ENCODE data around the gene MED28.
"Not testable (repeated sequence)": the region's sequence is repeated elsewhere in the genome, so short reads cannot be mapped to it uniquely, and the experiment has no call there.

Gene MED28

DNA sequence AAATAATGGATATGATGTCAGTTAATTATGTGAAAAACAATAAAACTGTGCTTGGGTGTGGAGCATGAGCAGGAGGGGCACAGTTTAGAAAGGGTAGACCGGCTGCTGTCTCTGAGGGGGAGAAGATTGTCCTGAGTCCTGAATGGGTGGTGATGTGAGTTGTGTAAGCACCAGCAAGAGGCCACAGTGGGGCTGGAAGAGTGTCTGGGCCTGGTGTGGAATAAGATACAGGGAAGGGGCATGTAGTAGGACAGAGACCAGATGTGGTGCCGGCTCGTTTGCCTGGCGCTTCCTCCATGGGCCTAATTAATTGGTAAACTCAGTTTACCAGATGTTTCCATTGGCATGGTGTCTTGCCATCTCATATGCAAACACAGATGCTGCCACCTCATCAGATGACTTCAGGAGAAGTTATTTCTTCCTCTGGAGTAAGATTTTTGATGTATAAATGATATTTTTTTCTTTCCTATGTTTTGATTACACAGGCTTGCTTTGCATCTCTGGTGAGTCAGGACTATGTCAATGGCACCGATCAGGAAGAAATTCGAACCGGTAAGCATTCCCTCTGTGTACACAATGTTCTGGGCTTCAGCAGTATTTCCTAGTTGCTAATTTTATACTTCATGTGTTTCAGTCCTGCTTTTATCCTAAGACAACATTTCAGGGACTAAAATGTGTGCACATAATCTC, 5.1 kb downstream of the MED28 start:
- no peak for DNase-seq

DNA sequence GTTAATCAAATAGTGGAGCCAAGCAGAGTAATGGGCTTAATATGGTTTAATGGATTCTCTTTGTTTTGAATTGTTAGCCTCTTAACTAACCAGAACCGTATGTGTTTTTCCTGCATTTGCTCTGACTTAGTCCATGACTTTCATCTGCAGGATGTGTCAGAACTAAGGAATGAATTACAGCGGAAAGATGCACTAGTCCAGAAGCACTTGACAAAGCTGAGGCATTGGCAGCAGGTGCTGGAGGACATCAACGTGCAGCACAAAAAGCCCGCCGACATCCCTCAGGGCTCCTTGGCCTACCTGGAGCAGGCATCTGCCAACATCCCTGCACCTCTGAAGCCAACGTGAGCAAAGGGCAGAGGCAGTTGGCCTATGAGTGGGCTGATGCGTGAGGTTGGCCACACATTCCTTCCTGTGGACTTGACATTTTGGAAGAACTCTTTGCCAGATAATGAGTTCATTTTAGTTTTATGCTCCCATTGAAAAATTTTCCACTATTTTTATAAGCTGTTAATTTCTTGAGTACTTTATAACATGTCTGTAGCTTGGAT, 9.1 kb downstream of the MED28 start:
- DNase-seq: no peak

DNA sequence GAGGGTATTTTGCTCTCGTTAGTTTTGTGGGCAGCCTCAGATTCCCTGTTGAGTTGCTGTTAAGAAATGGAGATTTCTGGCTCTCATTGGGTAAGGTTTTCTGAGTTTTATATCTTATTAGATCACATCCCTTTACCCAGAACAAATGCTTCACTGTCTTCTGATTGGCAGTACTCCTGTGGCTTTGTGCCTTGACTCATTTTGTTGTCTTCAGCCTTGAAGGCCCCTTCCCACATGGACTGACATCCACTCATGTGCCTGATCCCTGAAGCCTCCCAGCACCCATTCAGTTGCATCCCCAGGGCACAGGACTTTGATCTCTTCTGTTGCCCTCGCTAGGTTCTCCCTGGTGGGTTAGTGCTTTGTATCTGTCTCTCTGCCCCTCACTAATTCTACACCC, 10.4 kb downstream of the MED28 start:
- no peak for DNase-seq

DNA sequence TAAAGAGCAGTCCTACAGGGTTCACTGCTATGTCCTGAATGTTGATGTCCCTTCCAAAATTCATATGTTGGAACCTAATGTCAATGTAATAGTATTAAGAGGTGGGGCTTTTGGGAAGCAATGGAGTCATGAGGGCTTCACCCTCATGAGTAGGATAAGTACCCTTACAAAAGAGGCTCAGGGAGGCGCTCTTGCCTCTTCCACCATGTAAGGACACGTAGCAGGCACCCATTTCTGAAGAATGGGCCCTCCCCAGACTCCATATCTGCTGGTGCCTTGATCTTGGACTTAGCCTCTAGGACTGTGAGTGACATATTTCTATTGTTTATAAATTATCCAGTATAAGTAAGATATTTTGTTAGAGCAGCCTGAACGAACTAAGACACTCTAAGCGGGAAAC, 15.8 kb downstream of the MED28 start:
- no peak for DNase-seq

DNA sequence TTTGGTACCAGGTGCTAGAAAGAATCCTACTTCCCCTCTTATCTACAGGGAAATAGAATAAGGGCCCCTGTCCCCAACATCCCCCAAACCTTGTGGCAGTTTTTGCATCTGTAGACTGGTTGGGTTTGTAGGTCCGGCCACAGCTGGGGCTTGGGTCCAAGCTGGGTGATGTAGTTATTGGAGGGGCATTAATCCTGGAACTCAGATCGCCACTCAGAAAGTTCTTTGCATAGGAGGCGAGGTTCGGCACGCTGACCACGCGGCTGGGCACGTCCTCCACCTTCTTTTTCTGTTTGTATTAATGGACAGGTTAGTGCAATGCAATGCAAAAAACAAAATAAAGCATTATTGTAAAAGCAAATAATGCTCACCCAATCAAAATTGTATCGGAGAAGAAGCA, 19.2 kb downstream of the MED28 start:
- DNase-seq: no peak

DNA sequence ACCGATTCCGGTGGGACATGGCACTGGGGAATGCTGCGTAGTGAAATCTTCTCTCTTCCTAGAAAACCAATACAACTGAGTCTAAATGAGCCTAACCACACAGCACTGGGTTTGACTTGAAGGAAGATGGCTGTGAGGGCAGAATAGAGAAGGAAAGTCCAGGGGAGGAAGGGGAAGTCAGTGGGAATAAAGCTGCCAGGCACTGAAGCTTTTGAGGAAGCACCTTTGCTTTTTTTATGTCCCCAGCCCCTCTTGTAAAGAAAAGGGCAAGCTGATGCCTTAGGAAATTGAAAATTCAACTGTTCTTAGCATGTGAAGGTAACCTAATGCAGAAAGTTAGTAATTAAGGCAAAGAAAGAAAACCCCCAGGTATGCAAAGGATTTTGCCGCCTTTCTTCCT, 20.6 kb downstream of the MED28 start:
- peak; percentile 29 for DNase-seq

DNA sequence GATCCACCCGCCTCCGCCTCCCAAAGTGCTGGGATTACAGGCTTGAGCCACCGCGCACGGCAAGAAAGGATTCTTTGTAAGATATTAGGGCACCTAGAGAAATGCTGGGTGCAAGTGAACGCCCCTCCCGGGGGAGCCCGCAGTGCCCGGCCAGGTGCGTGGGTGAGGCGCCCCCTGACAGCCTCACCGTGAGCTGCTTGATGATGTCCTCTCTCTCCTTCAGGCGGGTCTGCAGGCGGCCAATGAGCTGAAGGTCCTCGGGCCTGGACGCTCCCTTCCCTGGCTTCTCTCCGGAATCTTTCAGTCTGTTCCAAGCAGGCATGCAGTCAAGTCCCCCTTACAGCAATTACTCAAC, 21.9 kb downstream of the MED28 start:
- no peak for DNase-seq

DNA sequence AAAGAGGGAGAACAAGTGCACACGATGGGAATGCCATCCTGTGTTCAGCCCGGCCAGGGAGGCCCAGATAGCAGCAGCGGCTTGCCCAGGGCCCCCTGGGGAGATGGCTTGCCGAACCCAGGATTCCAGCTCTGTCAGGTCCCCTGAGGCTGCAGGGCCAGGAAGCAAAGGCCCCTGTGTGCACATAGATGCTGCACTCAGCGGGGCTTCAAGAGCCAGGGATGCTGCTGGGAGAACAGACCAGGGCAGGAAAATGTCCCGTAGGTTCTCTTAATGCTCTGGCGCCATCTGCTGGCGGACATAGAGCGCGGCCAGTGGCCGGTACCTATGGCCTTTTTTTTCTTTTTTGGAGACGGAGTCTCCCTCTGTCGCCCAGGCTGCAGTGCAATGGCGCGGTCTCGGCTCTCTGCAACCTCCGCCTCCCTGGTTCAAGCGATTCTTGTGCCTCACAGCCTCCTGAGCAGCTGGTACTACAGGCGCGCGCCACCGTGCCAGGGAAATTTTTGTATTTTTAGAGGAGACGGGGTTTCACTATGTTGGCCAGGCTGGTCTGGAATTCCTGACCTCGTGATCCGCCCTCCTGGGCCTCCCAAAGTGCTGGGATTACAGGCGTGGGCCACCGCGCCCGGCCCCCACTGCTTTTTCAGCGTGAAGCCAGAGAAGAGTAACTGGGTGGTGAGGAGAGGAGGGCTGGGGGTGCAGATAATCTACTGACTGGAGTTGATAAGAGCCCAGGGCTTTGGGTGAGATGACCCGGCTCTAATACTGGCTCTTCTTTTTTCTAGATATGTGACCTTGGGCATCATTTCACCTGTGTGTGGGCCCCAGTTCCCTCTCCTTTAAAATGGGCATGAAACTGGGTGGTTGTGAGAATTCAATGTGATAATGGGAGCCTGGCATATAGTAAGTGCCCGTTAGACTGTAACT, 22.5 kb downstream of the MED28 start:
- DNase-seq: peak; percentile 55

DNA sequence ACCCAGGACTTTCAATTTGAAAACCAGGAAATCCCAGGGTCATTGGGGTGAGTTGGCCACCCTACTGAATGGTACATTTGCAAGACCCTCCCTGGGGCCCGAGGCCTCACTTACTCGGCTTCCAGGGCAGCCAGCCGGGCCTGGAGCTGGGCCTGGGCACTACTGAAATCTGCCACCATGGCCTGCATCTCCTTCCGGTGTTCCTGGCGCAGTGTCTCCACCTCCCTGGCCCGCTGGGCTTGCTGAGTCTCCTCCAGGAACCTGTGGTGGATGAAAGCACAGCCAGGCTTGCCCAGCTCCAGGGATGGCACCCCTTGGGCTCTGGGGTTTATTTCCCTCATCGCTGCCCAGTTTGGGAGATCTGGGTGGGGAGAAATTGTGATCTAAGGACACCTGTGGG, 24.7 kb downstream of the MED28 start:
- no peak for DNase-seq

DNA sequence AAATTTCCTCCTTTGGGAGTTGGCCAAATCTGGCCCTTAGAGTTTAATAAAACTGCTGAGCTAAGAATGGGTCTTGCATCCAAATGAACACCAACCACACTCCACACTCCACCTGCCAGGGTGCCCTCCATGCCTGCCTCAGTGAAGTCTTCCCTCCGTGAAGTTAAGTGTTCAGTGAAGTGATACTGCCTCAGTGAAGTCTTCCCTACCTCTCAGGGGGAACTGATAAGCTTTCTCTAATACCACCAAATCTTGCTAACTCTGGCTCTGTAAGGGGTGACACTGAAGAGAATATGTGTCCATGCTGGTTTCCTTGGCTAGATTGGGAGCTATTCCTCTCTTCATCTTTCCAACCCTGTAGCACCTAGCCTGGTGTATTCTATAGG, 27.9 kb downstream of the MED28 start:
- no peak for DNase-seq

DNA sequence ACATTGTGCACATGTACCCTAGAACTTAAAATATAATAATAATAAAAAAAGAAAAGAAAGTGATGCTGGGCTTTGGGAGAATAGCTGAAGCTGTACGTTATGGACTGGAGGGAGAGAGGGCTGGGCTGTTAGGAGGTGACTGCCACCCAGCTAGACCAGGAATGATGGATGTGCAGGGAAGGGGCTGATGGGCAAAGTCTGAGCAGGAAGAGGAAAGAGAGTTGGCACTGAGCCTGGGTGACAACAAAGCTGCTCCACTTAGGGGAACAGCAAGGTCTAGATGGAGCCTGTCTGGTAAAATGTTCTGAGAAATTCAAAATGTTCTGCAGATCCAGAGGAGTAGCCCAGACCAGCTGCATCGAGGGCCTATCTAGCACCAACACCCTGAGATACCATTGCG, 32.3 kb downstream of the MED28 start:
- DNase-seq: no peak

DNA sequence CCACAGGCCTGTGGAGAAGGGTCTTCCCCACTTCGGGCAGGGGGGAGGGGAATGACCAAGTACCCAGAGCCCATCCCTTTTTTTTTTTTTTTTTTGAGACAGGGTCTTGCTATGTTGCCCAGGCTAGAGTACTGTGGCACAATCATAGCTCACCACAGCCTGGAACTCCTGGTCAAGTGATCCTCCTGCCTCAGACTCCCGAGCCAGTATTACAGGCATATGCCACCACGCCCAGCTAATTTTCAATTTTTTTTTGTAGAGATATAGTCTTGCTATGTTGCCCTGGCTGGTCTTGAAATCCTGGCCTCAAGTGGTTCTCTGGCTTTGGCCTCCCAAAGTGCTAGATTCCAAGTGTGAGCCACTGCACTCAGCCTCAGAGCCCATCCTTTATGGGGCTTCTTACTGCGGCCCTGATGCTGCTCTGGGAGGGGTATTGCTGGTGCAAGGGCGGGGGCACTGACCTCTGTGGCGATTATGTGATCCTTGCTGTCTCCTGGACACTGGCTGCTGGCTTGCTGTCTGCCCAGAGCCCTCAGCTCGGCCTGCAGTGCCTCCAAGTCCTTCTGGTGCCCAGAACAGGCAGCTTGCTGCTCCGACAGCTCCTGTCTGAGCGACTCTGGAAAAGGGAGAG, 32.9 kb downstream of the MED28 start:
- DNase-seq: no peak

DNA sequence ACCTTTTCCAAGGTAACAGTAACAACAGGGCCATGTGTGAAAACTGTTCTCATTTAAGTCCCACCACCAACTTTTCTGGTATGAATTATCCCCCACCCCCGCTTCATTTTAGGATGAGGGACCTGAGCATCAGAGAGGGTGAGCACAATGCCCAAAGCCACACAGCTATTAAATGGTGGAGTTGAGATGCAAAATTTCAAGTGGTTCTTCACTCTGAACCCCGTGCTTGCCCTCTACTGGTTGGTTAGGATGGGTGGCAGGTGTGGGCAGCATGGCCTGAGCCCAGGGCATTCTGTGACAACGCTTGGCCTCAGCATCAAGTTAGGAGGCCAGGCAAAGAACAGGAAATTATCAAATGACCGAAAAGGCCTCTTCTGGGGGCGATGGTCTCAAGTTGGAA, 33.5 kb downstream of the MED28 start:
- no peak for DNase-seq

DNA sequence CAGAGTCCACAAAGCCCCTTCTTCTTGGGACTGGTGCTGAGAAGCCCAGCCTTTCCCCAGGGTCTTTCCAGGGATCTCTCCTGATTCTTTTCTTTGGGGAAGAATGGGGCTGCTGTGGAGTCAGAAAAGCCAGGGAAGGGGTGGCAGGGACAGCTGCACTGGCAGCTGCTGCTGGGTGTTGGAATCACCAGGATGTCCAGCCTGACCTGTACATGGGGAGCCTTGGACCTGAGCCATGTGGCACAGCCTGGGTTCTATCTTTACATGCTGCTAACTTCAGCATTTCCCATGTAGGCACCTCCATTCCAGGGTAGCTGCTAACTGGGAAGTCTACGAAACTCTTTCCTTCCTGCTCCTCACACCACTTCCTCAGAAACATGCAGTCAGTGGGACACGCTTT, 36.0 kb downstream of the MED28 start:
- no peak for DNase-seq

DNA sequence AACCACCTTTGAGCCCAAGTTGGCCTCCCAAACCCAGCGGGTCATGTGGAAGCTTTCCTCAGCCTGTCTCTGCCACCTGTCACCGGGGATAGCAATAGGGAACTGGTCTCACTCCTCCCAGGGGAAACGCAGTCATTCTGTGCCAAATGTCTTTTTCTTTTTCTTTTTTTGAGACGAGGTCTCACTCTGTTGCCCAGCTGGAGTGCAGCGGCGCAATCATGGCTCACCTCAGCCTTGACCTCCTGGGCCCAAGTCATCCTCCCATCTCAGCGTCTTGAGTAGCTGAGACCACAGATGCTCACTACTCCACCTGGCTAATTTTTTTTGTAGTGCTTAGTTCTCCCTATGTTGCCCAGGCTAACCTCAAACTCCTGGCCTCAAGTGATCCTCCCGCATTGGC, 40.3 kb downstream of the MED28 start:
- DNase-seq: no peak

DNA sequence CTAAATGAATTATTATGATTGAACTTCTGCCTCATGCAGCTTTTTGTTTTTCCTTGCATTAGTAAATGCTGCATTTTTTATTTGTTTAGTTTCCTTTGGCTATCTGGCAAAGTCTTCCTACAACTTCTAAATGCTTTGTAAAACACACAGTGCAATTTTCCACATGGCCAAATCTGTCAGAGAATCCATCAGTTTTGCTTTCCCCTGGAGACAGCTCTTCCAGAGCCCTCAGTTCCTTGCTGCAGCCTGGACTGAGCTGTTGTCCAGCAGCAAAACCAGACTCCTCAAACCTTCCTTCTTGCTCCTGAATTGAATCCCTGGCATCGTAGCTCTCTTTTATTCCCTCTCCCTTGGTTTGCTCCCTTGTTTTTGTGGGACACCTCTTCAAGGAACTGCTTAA, 42.6 kb downstream of the MED28 start:
- DNase-seq: no peak

DNA sequence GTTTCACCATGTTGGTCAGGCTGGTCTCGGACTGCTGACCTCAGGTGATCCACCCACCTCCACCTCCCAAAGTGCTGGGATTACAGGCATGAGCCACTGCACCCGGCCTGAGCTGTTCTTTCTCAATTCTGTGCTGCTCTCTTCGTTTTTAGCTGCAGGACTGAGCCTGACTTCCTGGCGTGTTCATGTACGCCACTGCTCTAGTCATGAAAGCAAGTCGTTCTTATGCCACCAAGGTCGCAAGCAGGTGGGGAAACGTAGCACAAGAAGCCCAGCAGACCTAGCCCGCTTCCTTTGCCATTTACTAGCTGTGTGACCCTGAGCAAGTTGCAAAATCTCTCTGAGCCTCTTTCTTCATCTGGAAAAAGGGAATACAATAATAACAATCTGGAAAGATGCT, 43.4 kb downstream of the MED28 start:
- DNase-seq: no peak

DNA sequence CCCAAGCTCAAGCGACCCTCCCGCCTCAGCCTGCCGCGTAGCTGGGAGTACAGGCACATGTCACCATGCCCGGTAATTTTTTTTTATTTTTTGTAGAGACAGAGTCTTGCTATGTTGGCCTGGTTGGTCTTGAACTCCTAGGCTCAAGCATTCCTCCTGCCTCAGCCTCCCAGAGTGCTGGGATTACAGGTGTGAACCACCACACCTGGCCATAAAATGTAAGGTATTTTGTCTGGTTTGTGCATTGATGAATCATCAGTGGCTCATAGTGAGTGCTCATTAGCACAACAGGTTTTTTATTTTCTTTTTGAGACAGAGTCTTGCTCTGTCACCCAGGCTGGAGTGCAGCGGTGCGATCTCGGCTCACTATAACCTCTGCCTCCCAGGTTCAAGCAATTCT, 44.8 kb downstream of the MED28 start:
- DNase-seq: not testable (repeated sequence)

DNA sequence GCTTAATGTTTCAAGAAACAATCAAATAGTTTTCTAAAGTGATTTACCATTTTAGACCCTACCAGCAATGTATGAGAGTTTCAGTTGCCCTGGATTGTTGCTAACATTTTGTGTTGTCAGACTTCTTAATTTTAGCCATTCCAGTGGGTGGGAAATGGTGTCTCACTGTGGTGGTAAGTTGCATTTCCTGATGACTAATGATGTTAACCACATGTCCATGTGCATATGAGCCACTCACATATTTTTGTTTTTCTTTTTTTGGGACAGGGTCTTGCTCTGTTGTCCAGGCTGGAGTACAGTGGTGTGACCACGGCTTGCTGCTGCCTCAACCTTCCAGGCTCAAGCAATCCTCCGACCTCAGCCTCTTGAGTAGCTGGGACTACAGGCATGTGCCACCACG, 48.3 kb downstream of the MED28 start:
- peak; percentile 69 for DNase-seq

DNA sequence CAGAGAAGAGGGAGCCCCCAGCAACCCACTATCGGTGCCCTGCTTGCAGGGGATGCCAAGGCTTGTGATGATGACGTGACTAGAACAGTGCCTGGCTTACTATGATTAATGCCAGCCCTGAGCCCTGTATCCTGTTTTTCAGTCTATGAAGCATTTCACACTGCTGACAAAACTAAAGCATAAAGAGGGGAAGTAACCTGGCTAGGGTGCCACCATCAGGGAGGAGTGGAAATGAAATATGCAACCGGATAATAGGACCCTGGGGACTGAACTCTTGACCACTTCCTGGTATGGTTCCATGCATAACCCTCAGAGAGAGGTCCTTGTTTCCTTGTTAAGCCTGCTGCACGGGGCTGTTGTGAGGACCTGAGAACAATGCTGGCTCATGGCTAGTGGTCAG, 50.3 kb downstream of the MED28 start:
- DNase-seq: peak; percentile 89

DNA sequence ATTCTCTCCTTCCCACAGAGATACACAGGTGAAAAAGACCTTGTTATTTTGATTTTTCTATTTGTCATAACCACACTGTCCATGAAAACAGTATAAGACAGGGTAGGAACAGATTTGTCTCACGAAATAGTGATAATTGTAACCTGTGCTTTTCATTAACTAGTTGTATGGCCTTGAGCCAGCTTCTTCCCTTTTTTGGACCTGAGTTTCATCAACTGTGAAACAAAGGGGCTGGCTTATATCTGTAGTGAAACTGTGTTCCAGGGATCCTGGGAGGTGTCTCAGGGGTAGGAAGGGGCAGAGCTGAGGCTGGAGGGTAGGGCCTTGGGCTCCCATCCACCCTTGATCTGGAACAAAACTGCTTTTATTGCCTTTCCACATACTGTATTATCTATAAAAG, 50.9 kb downstream of the MED28 start:
- DNase-seq: peak; percentile 2

DNA sequence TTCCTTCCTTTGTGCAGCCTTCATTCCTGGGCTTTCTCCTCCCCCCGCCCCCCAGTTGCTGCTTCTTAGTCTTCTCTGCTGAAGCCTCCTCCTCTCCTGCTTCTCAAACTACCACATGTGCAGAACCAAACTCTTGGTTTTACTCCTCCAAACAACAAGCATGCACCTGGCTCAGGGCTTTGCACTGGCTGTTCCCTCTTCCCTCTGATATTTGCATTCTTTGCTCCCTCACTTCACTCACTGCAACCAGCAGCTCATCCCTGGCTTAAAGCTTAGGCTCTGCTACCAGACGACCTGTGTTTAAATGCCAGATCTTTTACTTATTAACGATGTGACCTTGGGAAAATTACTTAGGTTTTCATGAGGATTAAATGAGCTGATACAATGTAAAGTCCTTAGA, 51.4 kb downstream of the MED28 start:
- DNase-seq: no peak

DNA sequence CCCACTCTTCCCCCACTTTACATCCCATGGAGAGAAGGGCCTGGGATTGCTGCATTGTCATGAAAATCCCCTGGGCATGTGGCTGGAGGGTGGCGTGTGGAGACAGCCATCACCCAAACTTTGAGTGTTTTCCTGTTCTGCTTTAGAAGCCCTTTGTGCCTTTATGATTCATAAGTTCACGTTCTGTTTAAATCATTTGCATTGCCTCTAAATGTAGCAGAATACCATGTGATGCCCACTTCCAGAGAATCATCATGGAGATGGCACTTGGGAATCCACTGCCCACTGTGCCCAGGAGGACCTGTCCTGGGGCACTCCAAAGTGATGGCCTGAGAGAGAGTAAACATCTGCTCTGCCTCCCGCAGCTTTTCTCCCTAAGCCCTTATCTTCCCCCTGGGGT, 52.8 kb downstream of the MED28 start:
- no peak for DNase-seq

DNA sequence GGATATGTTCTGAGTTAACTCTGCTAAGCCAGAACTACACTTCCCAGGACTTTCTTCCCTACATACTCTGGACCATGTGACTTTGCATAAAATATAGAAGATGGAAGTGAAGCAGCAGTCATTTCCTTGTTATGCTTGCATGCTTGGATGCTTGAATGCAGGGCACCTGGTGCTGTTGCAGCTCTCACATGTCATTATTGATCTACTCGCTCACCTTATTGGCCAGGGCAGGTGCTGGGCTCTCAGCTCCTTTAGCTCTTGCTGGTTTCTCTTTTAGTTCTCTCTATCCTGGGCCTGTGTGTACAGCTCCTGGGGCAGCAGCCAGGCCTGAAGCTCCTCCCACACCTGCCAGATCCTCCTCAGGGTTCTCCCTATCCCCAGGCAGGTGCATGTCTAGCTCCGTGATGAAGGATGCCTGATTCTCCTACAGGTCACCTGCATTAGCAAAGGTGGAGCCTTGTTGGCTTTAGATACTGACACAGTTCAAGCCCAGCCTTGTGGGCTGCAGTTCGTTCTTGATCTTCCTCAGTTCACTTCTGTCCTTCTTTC, 53.3 kb downstream of the MED28 start:
- no peak for DNase-seq
